ENCODE results near the gene NSD2. TPM values are rescaled to one million over a fixed set of nuclear protein-coding genes. Genes with fewer than 3 reads are reported as not detected.

Gene NSD2
- total RNA-seq, 1 donor from 2014 or later, result 237 TPM

DNA sequence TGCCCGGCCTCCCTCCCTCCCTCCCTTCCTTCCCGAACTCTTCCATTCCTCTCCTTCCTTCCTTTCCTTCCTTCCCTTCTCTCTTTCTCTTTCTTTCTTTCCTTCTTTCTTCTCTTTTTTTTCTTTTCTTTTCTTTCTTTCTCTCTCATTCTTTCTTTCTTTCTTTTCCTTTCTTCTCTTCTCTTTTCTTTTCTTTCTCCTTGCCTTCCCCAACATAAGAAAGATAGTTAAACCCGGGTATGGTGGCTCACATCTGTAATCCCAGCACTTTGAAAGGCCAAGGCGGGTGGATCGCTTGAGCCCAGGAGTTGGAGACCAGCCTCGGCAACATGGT lies 25.4 kb downstream of the NSD2 start:
- intact Hi-C loops (cut with micrococcal nuclease), result no loop called here

DNA sequence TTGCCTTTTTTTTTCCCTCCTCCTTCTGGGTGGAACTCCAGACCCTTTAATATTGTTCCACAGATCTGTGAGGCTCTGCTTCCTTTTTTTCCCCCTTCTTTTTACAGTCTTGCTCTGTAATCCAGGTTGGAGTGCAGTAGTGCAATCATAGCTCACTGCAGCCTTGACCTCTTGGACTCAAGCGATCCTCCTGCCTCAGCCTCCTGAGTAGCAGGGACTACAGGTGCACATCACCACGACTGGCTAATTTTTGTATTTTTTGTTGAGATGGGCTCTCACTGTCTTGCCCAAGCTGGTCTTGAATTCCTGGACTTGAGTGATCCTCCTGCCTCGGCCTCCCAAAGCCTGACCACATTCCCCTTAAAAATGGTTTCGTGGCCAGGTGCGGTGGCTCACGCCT lies 26.8 kb downstream of the NSD2 start:
- intact Hi-C loops (cut with micrococcal nuclease), result no loop called here

DNA sequence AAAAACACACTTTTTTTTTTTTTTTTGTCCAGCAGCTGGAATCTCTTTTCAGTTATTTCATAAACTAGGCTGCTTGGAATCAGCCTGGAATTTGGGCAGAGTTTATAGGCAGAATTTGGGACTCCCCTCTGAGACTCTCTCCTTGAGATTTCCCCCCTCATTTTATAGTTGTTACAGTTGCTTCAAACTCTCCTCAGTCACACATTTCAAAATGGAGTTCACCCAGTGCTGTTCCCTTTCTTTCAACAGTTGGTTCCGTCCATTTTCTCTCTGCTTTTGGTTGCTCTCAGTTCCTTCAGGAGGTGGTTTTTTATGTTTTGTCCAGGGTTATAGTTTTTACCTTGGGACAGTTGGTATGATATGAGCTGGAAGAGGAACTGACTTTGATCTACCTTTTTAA lies 27.5 kb downstream of the NSD2 start:
- intact Hi-C loops (cut with micrococcal nuclease), result loop anchor here (1.0 kb wide), 3 partner anchors 25 to 152 kb away; no protein-coding TSS in a partner anchor

DNA sequence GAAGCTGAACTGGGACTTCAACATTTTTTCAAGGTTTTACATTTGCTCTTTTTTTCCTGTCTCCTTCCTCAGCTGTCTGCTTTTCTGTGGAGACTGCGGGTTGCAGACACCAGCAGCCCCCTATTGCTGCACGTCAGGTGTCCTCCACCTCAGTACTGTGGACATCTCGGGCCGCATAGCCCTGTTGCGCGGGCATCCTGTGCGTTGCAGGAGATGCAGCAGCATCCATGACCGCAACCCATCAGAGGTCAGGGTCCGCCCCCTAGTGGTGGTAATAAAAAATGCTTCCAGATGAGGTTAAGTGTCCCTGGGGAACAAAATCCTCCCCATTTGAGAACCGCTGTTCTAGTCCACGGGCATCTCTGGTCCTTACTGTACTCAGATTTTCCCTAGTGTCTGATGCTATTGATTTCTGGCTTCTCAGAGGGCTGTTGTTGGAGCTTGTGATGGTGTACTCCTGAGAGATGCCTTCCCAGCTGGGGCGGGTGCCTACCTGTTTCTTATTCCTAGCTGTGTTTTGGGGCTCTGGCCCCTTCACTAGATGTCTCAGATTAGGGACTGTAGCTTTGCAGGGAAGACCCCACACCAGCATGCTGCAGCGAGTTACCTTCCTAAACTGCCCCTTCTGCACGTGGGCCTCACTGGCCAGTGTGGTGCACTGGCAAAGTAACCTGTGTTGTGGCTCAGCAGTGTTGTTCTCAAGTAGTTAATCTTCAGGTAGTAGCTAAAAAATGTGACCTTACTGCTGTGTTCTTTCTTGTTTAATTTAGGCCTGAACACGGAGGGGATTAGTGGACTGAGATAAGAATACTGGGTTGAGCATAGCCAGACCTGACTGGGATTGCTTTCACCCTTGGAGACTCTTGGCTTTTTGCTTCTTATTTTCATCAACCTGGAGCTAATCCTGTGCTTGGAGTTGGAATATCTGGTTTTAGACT lies 28.2 kb downstream of the NSD2 start:
- intact Hi-C loops (cut with micrococcal nuclease), result loop anchor here (1.0 kb wide), 3 partner anchors 26 to 153 kb away; no protein-coding TSS in a partner anchor

DNA sequence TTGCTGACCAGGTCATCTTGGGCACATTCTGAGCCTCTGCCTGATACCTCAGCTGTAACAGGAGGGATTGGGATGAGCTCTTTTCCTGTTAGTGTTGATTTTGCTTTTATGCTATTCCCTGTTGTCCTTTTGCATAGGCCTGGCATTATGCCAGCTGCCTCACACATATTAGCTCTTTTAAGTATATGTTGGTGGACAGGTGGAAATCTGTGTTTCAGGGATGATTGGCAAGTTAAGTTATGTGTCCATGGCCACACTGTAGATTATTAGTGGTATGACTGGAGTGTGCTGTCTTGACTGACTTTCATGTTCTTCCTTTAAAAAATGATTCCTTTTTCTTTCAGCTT lies 28.9 kb downstream of the NSD2 start:
- intact Hi-C loops (cut with micrococcal nuclease), result no loop called here

DNA sequence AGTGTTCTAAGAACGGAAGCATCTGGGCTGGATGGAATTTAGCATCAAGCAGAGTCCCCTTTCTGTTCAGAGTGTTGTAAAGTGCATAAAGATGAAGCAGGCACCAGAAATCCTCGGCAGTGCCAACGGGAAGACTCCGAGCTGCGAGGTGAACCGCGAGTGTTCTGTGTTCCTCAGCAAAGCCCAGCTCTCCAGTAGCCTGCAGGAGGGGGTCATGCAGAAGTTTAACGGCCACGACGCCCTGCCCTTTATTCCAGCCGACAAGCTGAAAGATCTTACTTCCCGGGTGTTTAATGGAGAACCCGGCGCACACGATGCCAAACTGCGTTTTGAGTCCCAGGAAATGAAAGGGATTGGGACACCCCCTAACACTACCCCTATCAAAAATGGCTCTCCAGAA lies 29.4 kb downstream of the NSD2 start:
- intact Hi-C loops (cut with micrococcal nuclease), result no loop called here

DNA sequence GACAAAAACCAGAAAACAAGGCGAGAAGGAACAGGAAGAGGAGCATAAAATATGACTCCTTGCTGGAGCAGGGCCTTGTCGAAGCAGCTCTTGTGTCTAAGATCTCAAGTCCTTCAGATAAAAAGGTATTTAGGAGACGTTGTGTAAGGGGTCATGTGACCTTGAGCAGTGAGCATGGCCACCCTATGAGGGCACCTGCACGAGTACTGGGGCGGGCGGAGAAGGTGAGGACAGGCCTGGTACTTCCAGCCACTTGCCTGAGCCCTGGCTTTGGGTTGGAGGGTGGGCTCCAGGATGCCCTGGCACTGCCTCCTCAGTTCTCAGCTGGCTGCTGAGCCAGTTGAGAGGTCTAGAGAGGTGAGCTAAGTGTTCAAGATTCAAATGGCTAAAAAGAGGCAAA lies 29.9 kb downstream of the NSD2 start:
- intact Hi-C loops (cut with micrococcal nuclease), result no loop called here

DNA sequence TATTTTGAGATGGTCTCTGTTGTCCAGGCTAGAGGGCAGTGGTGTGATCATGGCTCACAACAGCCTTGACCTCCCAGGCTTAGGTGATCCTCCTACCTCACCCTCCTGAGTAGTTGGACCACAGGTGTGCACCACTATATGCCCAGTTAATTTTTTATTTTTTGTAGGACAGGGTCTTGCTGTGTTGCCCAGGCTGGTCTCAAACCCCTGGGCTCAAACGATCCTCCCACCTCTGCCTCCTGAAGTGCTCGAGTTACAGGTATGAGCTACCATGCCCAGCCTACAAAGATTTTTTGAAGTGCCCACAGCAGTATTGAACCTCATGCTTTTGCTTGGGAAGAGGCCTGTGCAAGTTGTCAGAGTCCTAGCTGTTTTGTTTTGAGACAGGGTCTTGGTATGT lies 31.1 kb downstream of the NSD2 start:
- intact Hi-C loops (cut with micrococcal nuclease), result no loop called here

DNA sequence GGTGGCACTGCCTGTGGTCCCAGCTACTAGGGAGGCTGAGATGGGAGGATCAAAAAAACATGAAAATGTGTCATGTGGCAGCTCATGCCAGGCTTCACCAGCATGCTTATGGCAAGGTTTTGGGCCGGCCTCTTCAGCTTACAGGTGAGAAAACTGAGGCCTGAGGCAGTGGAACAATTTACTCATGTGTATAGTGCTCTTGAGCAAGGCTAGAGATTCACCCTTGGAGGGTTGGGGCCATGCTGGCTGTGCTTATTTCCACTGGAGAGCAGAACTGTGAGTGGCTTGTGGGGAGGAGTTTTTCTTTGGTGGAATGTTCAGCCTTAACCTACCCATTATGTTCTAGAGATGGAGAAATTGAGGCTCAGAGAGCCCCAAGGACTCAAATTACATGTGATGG lies 31.8 kb downstream of the NSD2 start:
- intact Hi-C loops (cut with micrococcal nuclease), result no loop called here

DNA sequence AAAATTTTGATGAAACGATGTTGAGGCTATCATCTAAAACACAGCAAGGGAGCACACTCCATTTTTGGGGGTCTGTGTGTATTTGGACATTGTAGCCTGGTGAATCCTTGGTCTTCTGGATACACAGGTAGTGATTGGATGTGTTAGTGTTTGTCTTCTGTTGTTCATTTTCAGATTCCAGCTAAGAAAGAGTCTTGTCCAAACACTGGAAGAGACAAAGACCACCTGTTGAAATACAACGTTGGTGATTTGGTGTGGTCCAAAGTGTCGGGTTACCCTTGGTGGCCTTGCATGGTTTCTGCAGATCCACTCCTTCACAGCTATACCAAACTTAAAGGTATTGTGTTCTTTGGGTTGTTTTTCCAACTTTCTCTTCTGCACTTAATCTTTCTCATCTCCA lies 32.8 kb downstream of the NSD2 start:
- intact Hi-C loops (cut with micrococcal nuclease), result no loop called here

DNA sequence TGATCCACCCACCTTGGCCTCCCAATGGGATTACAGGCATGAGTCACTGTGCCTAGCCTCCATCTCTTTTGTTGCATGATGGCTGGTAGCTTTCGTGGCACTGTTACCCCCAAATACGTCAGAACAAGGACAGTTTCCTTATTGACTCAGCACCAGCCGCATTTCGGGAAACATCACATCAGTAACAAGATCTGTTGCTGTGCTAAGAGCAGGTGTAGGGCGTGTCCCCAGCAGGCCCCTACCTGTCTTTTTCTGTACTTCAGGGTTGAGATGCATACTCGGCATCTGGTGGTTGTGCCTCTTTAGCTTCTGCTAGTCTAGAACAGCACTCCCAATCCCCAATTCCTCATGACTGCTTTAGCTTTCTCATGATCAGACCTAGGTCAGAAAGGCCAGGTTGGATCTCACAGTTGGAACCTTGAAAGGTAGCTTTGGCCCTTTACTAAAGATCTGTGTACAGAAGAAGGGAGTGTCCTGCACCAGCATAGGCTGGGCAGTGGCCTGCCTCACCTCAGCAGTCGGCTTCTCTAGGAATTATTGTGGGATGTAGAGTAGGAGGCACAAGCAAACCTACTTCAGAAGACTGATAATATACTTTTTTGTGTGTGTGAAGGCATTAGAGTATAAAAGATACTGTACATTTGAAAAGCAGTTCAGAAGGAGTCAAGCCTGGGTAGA lies 36.8 kb downstream of the NSD2 start:
- intact Hi-C loops (cut with micrococcal nuclease), result no loop called here

DNA sequence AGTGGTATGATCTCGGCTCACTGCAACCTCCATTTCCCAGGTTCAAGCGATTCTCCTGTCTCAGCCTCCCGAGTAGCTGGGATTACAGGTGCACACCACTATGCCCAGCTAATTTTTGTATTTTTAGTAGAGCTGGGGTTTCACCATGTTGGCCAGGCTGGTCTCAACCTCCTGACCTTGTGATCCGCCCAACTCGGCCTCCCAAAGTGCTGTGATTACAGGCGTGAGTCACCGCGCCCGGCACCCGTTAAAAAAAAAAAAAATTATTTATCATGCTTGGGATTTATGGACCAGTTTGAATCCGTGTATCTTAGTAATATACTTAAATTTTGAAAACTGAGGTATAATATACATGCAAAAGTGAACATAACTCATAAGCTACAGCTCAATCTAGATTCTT lies 38.5 kb downstream of the NSD2 start:
- intact Hi-C loops (cut with micrococcal nuclease), result loop anchor here (5.0 kb wide), 1 partner anchor 162 kb away; no protein-coding TSS in a partner anchor

DNA sequence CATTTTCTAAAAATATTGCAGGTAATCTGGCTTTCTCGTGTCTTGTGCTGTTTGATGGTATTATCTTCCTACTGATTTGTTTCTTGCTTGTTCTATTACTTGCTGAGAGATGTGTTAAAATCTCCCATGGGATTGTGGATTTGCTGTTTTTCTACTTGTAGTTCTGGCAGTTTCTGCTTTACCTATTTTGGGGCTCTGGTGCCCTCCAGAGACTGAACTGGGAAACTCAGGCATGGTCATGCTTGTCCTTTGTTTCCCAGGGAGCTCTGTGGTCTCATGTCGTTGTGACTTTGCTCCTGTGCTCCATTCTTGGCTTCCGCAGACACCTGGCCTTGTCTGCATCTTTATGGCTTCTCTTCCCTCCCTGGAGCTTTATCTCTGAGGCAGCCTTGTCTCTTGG lies 39.5 kb downstream of the NSD2 start:
- intact Hi-C loops (cut with micrococcal nuclease), result loop anchor here (5.0 kb wide), 1 partner anchor 163 kb away; no protein-coding TSS in a partner anchor

DNA sequence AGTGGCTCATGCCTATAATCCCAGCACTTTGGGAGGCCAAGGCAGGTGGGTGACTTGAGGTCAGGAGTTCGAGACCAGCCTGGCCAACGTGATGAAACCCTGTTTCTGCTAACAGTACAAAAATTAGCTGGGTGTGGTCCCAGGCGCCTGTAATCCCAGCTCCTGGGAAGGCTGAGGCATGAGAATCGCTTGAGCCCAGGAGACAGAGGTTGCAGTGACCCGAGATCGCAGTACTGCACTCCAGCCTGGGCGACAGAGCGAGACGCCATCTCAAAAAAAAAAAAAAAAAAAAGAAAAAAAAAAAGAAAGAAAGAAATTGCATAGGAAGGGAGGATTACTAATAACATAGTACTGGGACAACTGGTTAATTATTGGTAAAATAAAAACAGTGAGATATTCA lies 40.1 kb downstream of the NSD2 start:
- intact Hi-C loops (cut with micrococcal nuclease), result loop anchor here (5.0 kb wide), 1 partner anchor 164 kb away; no protein-coding TSS in a partner anchor

DNA sequence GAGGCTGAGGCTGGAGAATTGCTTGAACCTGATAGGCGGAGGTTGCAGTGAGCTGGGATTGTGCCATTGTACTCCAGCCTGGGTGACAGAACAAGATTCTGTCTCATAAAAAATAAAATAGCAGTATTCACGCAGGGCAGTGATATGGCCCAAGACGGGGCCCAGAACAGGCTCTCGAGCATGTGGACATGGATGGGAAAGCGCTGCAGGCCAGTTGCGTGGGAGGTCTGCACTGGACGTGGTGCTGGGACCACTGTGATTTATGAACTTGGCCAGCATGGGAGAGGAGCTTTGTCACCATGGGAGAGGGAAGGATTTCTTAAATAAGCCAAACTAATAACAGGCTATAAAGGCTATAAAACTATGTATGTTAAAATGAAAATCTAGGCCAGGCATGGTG lies 51.6 kb downstream of the NSD2 start:
- intact Hi-C loops (cut with micrococcal nuclease), result no loop called here

DNA sequence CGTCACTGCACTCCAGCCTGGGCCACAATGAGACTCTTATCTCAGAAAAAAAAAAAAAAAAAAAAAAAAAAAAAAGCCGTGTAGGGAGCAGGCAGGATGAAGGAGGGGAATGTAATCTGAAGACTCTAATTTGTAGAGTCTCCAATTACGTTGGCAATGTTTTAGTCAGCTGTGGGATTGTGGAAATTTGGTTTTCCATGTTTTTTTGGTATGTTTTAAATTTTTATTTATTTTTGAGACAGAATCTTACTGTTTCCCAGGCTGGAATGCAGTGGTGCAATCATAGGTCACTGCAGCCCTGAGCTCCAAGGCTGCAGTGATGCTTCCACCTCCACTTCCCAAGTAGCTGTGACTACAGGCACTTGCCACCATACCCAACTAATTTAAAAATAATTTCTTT lies 56.5 kb downstream of the NSD2 start:
- intact Hi-C loops (cut with micrococcal nuclease), result no loop called here

DNA sequence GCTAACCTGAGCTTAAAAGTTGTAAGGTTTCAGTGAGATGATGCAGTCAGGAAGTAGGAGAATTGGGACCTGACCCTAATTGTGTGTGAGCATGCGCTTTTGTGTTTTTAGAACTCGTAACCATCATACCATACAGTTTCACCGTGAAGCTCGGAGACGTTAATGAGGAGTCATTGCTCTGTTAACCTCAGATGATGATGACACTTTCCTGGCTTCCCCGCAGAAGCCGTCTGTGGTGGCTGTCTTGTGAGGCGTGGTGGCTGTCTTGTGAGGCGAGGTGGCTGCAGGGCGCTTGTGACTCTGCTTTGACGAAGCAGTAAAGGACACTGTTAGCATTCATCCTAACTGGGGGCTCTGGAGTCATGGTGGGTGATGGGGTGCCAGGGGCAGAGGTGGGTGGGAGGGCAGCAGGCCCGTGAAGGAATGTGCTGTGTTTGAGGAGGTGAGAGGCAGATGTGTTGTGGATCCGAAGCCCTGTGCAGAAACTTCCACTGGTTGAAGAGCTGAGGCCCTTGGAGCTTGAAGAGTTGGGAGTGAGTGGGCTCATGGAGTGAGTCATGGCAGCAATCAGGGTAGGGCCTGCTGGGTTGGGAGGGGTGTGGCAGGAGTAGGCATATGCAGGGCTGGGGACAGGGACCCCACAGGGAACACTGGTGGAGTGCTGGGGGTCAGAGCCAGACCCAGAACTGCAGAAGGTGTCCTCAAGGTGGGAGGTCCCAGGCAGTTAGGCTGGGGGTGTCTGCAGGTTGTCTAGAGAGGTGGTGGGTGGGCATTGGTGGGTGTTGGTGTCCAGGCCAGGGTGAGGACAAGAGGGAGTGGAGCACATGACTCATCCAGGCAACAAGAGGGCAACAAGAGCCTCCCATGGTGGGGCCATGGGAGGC lies 57.4 kb downstream of the NSD2 start:
- intact Hi-C loops (cut with micrococcal nuclease), result no loop called here

DNA sequence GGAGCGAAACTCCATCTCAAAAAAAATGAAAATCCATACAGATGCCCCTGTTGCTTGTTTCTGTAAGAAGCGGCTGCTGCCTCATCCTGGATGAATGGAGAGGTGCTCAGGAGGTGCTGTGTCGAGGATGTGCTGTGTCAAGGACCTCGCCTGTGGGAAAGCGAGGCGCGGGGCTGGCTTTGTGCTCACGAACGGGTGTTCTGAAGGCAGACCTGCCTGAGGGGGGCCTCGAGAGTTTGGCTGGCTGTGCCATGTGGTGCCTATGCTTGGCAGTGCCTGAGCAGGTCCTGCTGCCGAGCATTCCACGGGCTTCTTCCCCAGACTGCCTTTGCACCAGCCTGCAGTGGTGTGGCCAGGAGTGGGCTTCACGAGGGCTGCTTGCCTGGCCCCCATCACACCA lies 61.5 kb downstream of the NSD2 start:
- intact Hi-C loops (cut with micrococcal nuclease), result no loop called here

DNA sequence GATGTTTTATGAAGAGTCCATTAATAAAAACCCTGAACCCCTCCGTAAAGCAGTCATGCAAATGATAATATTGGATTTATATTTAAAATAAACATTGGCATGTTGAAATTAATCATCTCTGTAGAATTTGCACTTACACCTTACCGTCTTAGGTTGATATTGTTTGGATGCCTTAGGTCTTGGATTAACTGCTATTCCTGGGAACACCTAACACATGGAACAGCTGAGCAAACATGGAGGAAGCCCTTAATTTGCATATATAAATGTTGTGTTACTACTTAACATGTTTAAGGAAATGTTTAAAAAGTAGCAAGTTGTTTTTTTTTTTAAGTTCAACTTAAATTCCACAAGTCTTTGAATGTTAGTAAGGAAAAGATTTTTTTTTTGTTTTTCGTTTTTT lies 62.5 kb downstream of the NSD2 start:
- intact Hi-C loops (cut with micrococcal nuclease), result no loop called here

DNA sequence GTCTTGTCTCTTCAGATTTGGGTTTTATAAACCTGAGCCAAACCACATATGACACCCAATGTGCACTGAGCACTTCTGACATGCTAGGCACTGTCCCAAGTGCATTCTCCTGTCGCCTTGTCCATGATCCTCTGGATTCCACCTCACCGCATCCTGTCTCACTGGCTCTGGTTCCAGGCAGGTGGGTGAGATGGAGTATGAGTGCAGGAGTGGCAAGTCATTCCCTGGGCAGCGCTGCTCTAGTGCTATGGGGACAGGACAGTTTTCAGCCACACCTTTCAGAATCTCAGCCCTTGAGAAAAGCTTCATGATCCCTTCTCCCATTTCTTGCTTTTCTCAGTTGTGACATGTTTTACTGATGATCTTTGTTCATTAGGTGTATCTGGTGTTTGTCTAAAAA lies 66.4 kb downstream of the NSD2 start:
- intact Hi-C loops (cut with micrococcal nuclease), result no loop called here

DNA sequence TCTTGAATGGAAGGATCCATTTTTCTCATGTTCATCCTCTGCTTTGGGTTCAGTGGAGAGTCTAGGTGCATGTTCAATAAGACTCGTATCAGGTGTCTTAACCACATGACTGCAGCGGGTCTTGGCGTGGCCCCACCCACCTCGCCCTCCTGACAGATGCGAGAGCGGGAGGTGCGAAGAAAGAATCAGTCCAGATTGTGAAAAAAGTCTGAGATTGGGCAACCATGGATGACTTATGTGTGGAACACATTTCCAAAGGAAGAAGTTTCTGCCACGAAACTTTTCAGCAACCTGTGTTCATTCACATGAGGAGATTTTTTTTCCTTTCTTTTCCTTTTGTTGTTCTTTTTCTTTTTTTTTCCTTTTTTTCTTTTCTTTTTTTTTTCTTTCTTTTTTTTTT lies 66.8 kb downstream of the NSD2 start:
- intact Hi-C loops (cut with micrococcal nuclease), result no loop called here

All from T-helper 2 cell treated with Interferon-gamma antibody and Interleukin-4, amounts not matched to agents 100 ng/mL and 5 ng/mL, for 36 hours (primary cell).